Measurements from ENCODE around the gene STXBP4. TPM values are rescaled to one million over a fixed set of nuclear protein-coding genes. Genes with fewer than 3 reads are reported as not detected.

Gene STXBP4
- total RNA-seq, 3 donors from 2014 or later (not counting 1 experiment from before 2014, with no cell fraction given): 4.9 to 10.3 (median 7.6) TPM

DNA sequence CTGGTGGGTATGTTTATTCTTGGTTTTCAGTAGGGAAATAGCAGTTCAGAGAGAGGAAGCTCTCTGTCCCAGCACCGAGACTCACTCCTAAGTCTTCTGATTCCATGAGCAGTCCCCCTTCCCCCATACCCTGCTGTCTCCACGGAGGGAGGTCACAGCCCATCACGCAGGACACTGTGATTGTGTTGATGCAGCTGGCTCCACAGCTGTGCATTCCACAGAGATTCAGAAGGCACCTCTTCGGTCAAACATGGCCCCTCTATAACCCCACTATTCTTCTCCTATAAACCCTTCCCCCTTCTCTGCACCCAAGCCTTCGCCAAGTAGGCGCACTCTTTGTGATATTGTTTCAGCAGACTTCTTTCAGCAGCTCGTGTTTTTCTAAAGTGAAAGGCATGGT, 191.9 kb downstream of the STXBP4 start:
- DNase-seq (no peak), ATAC-seq (no peak)
- TF ChIP-seq, protein P1, sequence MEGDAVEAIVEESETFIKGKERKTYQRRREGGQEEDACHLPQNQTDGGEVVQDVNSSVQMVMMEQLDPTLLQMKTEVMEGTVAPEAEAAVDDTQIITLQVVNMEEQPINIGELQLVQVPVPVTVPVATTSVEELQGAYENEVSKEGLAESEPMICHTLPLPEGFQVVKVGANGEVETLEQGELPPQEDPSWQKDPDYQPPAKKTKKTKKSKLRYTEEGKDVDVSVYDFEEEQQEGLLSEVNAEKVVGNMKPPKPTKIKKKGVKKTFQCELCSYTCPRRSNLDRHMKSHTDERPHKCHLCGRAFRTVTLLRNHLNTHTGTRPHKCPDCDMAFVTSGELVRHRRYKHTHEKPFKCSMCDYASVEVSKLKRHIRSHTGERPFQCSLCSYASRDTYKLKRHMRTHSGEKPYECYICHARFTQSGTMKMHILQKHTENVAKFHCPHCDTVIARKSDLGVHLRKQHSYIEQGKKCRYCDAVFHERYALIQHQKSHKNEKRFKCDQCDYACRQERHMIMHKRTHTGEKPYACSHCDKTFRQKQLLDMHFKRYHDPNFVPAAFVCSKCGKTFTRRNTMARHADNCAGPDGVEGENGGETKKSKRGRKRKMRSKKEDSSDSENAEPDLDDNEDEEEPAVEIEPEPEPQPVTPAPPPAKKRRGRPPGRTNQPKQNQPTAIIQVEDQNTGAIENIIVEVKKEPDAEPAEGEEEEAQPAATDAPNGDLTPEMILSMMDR (IDR thresholded peaks at IDR 0.05): no peak
- Histone ChIP-seq H3K9me3 (ENCODE audit: control insufficient read depth, insufficient read depth, low read length) (no peaks in the 10 kb centered on the region), H3K27ac (ENCODE audit: low read length) (no peak overlapping the region), H3K27me3 (ENCODE audit: control insufficient read depth, insufficient read depth, low read length) (no peaks in the 10 kb centered on the region), H3K36me3 (ENCODE audit: control insufficient read depth, insufficient read depth, low read length) (no peaks in the 10 kb centered on the region), H3K4me1 (ENCODE audit: control insufficient read depth, insufficient read depth, low read length) (no peaks in the 10 kb centered on the region), H3K4me3 (ENCODE audit: low read length) (no peak overlapping the region)
- Mint-ChIP-seq H3K9me3 (no peaks in the 10 kb centered on the region), H3K27ac (no peak overlapping the region), H3K36me3 (no peaks in the 10 kb centered on the region), H3K4me1 (peaks cover 9 to 10% of the 10 kb centered on the region in 2 donors), H3K4me3 (no peak overlapping the region), H3K27me3 (ENCODE audit: low read depth in 2 of 2) (no peaks in the 10 kb centered on the region)
- 96% methylated on average over 7 of the region's 7 CpGs for WGBS (ENCODE audit: insufficient coverage)
- intact Hi-C loops (cut with micrococcal nuclease): no loop called here

DNA sequence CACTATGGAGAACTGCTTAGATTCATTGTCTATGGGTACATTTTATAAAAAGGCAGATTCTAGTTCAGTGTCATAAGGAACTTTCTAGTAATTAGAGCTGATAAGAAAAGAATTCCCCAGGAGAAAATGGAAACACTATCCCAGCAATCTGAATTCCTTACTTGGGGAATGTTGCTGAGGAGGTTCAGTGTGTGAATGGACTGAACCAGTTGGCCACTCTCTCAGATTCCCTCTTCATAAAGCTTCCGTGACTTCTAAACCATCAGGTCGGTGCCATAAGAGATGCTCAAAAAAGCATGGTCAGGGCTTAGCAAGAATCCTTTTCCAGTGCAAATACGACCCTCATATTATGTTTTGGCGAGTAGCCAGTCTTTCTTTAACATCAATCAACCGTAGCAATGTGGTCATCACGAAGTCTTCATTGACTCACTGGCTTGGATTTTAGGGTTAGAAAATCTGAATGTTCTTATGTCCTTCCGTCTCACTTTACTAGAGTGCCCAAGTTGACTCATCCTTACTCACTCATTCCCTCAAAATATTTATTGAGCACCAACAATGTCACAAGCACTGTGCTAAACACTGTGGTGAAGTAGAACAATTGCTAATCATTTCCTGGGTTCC, 193.5 kb downstream of the STXBP4 start:
- no peaks in the 10 kb centered on the region for H3K27me3 Mint-ChIP-seq (ENCODE audit: low read depth in 2 of 2)
- H3K9me3 ChIP-seq (ENCODE audit: control insufficient read depth, insufficient read depth, low read length): no peaks in the 10 kb centered on the region
- no peaks in the 10 kb centered on the region for H3K9me3 Mint-ChIP-seq
- H3K4me1 ChIP-seq (ENCODE audit: control insufficient read depth, insufficient read depth, low read length): no peaks in the 10 kb centered on the region
- no peak overlapping the region for H3K27ac ChIP-seq (ENCODE audit: low read length)
- no peaks in the 10 kb centered on the region for H3K36me3 ChIP-seq (ENCODE audit: control insufficient read depth, insufficient read depth, low read length)
- TF ChIP-seq, protein P1 (IDR thresholded peaks at IDR 0.05): no peak
- no peaks in the 10 kb centered on the region for H3K27me3 ChIP-seq (ENCODE audit: control insufficient read depth, insufficient read depth, low read length)
- intact Hi-C loops (cut with micrococcal nuclease): no loop called here
- peaks cover 9 to 10% of the 10 kb centered on the region in 2 donors for H3K4me1 Mint-ChIP-seq
- no peaks in the 10 kb centered on the region for H3K36me3 Mint-ChIP-seq
- H3K4me3 Mint-ChIP-seq: no peak overlapping the region
- no peak overlapping the region for H3K27ac Mint-ChIP-seq
- ATAC-seq (peak in 2 of 3 donors; percentile 7 to 34), DNase-seq (no peak)
- H3K4me3 ChIP-seq (ENCODE audit: low read length): no peak overlapping the region
- 75% methylated on average over 7 of the region's 7 CpGs for WGBS (ENCODE audit: insufficient coverage)

GRCh38 chr17:55162556-55162946, 194.0 kb downstream of the STXBP4 start:
- Histone ChIP-seq H3K9me3 (ENCODE audit: control insufficient read depth, insufficient read depth, low read length) (no peaks in the 10 kb centered on the region), H3K27ac (ENCODE audit: low read length) (no peak overlapping the region), H3K4me1 (ENCODE audit: control insufficient read depth, insufficient read depth, low read length) (no peaks in the 10 kb centered on the region), H3K27me3 (ENCODE audit: control insufficient read depth, insufficient read depth, low read length) (no peaks in the 10 kb centered on the region), H3K36me3 (ENCODE audit: control insufficient read depth, insufficient read depth, low read length) (no peaks in the 10 kb centered on the region), H3K4me3 (ENCODE audit: low read length) (no peak overlapping the region)
- Mint-ChIP-seq H3K36me3 (no peaks in the 10 kb centered on the region), H3K4me3 (no peak overlapping the region), H3K27me3 (ENCODE audit: low read depth in 2 of 2) (no peaks in the 10 kb centered on the region), H3K27ac (no peak overlapping the region), H3K9me3 (no peaks in the 10 kb centered on the region), H3K4me1 (peaks cover 9 to 10% of the 10 kb centered on the region in 2 donors)
- TF ChIP-seq, protein P1 (IDR thresholded peaks at IDR 0.05): no peak
- intact Hi-C loops (cut with micrococcal nuclease): no loop called here
- ATAC-seq (peak in 1 of 3 donors; percentile 65), DNase-seq (no peak)

- WGBS (ENCODE audit: insufficient coverage): 85% methylated on average over 3 of the region's 3 CpGs
- no peak for ATAC-seq
- H3K4me1 ChIP-seq (ENCODE audit: control insufficient read depth, insufficient read depth, low read length): no peaks in the 10 kb centered on the region
Measured at GRCh38 chr17:55163408-55163807, 194.8 kb downstream of the STXBP4 start.

More at GRCh38 chr17:55163408-55163807, 194.8 kb downstream of the STXBP4 start:
- Histone ChIP-seq H3K27me3 (ENCODE audit: control insufficient read depth, insufficient read depth, low read length) (no peaks in the 10 kb centered on the region), H3K36me3 (ENCODE audit: control insufficient read depth, insufficient read depth, low read length) (no peaks in the 10 kb centered on the region), H3K4me3 (ENCODE audit: low read length) (no peak overlapping the region), H3K9me3 (ENCODE audit: control insufficient read depth, insufficient read depth, low read length) (no peaks in the 10 kb centered on the region), H3K27ac (ENCODE audit: low read length) (no peak overlapping the region)
- intact Hi-C loops (cut with micrococcal nuclease): no loop called here
- TF ChIP-seq, protein P1 (IDR thresholded peaks at IDR 0.05): no peak
- no peaks in the 10 kb centered on the region for H3K36me3 Mint-ChIP-seq
- H3K4me3 Mint-ChIP-seq: no peak overlapping the region
- H3K4me1 Mint-ChIP-seq: peaks cover 9 to 10% of the 10 kb centered on the region in 2 donors
- no peak overlapping the region for H3K27ac Mint-ChIP-seq
- no peaks in the 10 kb centered on the region for H3K9me3 Mint-ChIP-seq
- DNase-seq: no peak
- no peaks in the 10 kb centered on the region for H3K27me3 Mint-ChIP-seq (ENCODE audit: low read depth in 2 of 2)
